ENCODE measurements around the gene PRKG1. TPM values are rescaled to one million over a fixed set of nuclear protein-coding genes. Genes with fewer than 3 reads are reported as not detected.

PRKG1 gene
- total and polyA plus RNA-seq, 2 of the 4 experiments (the other 2 are of a cell fraction) = 3.5 to 18.3 TPM

DNA sequence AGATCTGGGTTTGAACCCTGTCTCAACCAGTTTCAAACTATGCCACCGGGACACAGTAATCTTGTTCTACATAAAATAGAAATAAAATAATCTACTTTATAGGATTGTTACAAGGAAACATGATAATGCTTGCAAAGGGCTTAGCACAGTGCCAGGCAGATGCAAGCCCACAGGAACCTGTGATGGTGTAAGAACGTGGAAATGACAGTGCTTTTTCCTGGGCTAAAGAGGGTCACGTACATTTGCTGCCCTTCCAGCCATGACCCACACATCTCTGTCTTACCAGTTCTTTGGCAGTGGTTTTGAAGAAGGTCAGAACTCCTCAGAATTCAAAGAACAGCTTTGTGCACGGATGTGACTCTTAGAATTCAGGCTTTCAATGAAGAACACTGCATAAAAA, 342.2 kb downstream of the PRKG1 start:
- ATAC-seq (ENCODE audit: low read depth) = no peak
- Histone ChIP-seq H3K23ac (ENCODE audit: low read depth, low read length) (peak overlapping the region; percentile 51; the same call in 1 of the 2 replicates), H3K79me1 (ENCODE audit: low read depth in 1 of 2, low read length in 2 of 2) (peaks cover 4 to 12% of the 10 kb centered on the region in 2 experiments; a peak in 3 of 4 replicates), H3K56ac (ENCODE audit: extremely low read depth, insufficient read depth, low read length) (no peak overlapping the region), H3K4me1 (ENCODE audit: control insufficient read depth, insufficient read depth, low read length) (no peaks in the 10 kb centered on the region), H3K27me3 (ENCODE audit: control insufficient read depth, insufficient read depth, low read length) (no peaks in the 10 kb centered on the region), H2AK9ac (replicated peaks; ENCODE audit: low read depth, low read length, poor library complexity) (no peak overlapping the region), H3K27ac (ENCODE audit: insufficient read depth, low read length) (no peak overlapping the region), H3K14ac (replicated peaks; ENCODE audit: low read depth, low read length) (no peak overlapping the region; the same call in 1 of the 2 replicates), H2AK5ac (ENCODE audit: low read depth, low read length) (no peak overlapping the region; the same call in 1 of the 2 replicates), H3K36me3 (ENCODE audit: control insufficient read depth, insufficient read depth, low read length) (no peaks in the 10 kb centered on the region), H4K5ac (ENCODE audit: low read depth, low read length) (no peak overlapping the region), H3K4ac (ENCODE audit: low read depth, low read length) (no peak overlapping the region), H3K9me3 (ENCODE audit: control insufficient read depth, insufficient read depth, low read length) (no peaks in the 10 kb centered on the region), H3K18ac (ENCODE audit: low read depth, low read length) (no peak overlapping the region), H3K9ac (ENCODE audit: low read depth, low read length) (no peak overlapping the region), H3K9me1 (ENCODE audit: insufficient read depth, low read length) (peaks cover 5% of the 10 kb centered on the region; the same call in 1 of the 2 replicates), H2BK15ac (ENCODE audit: low read depth, low read length) (no peak overlapping the region), H2BK5ac (ENCODE audit: low read depth, low read length, poor library complexity, severe bottlenecking) (no peak overlapping the region), H4K91ac (ENCODE audit: insufficient read depth, low read depth, low read length) (no peak overlapping the region), H2BK120ac (ENCODE audit: low read depth, low read length) (no peak overlapping the region), H4K8ac (ENCODE audit: low read depth in 2 of 2, low read length in 2 of 2) (no peak overlapping the region), H2AFZ (replicated peaks; ENCODE audit: low read length, poor library complexity) (no peak overlapping the region), H4K20me1 (ENCODE audit: insufficient read depth, low read length) (no peaks in the 10 kb centered on the region), H3K4me2 (ENCODE audit: low read depth, low read length) (no peak overlapping the region), H3K4me3 (ENCODE audit: insufficient read depth, low read depth, low read length) (no peak overlapping the region), H2BK20ac (ENCODE audit: low read depth, low read length) (no peak overlapping the region)
- no TSS peak for BruUV-seq (replicated peaks)
- whole genome bisulfite sequencing, 2 experiments (ENCODE audit: extremely low coverage in 2 of 2, insufficient read length in 1 of 2) = no CpG with 5 or more reads among the region's 4 CpGs
- intact Hi-C loops (cut with micrococcal nuclease) = no loop called here
- DNase-seq = no peak
- no peak for TF ChIP-seq USF2 (IDR thresholded peaks at IDR 0.05; ENCODE audit: low read depth, low read length)
- TF ChIP-seq, protein P1, sequence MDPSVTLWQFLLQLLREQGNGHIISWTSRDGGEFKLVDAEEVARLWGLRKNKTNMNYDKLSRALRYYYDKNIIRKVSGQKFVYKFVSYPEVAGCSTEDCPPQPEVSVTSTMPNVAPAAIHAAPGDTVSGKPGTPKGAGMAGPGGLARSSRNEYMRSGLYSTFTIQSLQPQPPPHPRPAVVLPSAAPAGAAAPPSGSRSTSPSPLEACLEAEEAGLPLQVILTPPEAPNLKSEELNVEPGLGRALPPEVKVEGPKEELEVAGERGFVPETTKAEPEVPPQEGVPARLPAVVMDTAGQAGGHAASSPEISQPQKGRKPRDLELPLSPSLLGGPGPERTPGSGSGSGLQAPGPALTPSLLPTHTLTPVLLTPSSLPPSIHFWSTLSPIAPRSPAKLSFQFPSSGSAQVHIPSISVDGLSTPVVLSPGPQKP (IDR thresholded peaks at IDR 0.05; ENCODE audit: borderline replicate concordance, low read depth, low read length) = no peak
- no peak for TF ChIP-seq POLR2A (IDR thresholded peaks at IDR 0.05; ENCODE audit: low read depth, low read length)
- TF ChIP-seq MAZ (IDR thresholded peaks at IDR 0.05; ENCODE audit: borderline replicate concordance, low read depth, low read length) = no peak
- TF ChIP-seq RCOR1 (IDR thresholded peaks at IDR 0.05; ENCODE audit: insufficient replicate concordance, low read length) = no peak
- TF ChIP-seq SMC3 (IDR thresholded peaks at IDR 0.05; ENCODE audit: low read depth, low read length) = no peak
- no peak for TF ChIP-seq RAD21 (IDR thresholded peaks at IDR 0.05; ENCODE audit: low read length)
- no peak for TF ChIP-seq NFE2L2 (IDR thresholded peaks at IDR 0.05; ENCODE audit: low read depth, low read length)
- TF ChIP-seq CEBPB (IDR thresholded peaks at IDR 0.05; ENCODE audit: low read depth, low read length) = no peak
- TF ChIP-seq CTCF (conservative IDR thresholded peaks at IDR 0.05; ENCODE audit: low read depth, low read length) = no peak
- no peak for TF ChIP-seq MXI1 (IDR thresholded peaks at IDR 0.05; ENCODE audit: borderline replicate concordance, low read depth, low read length)
- no peak for TF ChIP-seq FOS (IDR thresholded peaks at IDR 0.05; ENCODE audit: low read depth, low read length)
- in situ Hi-C loops (cut with MboI; ENCODE audit: low sequenced_read_pairs) = loop anchor here (25.0 kb wide), 1 partner anchor 546 kb away; no protein-coding TSS in a partner anchor
- dilution Hi-C loops (cut with HindIII; ENCODE audit: low sequenced_read_pairs, unreplicated experiment) = no loop called here
- POLR2A ChIA-PET (ENCODE audit: unreplicated experiment) = no interaction called here
- CTCF ChIA-PET = no interaction called here
